Fibroblast of the aortic adventitia (primary cell): ENCODE measurements around the gene ZNF670. TPM values are rescaled to one million over a fixed set of nuclear protein-coding genes. Genes with fewer than 3 reads are reported as not detected.
"Not testable (repeated sequence)": the region's sequence is repeated elsewhere in the genome, so short reads cannot be mapped to it uniquely, and the experiment has no call there.

Experiments used
- DNase-seq: peaks from one replicate; pipeline ENCODE4 v3.0.0-alpha.2; 2010; ENCODE audit warnings: low read depth
- H3K4me3 ChIP-seq: 2 replicates; pipeline ENCODE4 v1.5.1; 2011; ENCODE audit warnings: low read depth, mild to moderate bottlenecking, control low read depth, low read length, moderate library complexity
- total RNA-seq: library from RNA; depleted of rRNA; stranded (reverse); fragments of >200 nt; gene quantifications from 2 replicates; pipeline ENCODE4 v1.2.3, GENCODE V29; 2012; ENCODE audit warnings: low replicate concordance
- TF ChIP-seq, protein P1 (sequence below): IDR thresholded peaks from 2 replicates; pipeline ENCODE4 v1.5.1; 2011; ENCODE audit warnings: mild to moderate bottlenecking, low read length, control low read depth, inconsistent platforms; ENCODE audit not compliant: insufficient read depth

Gene ZNF670
- 2.0 and 3.6 TPM in 2 replicates for total RNA-seq

DNA sequence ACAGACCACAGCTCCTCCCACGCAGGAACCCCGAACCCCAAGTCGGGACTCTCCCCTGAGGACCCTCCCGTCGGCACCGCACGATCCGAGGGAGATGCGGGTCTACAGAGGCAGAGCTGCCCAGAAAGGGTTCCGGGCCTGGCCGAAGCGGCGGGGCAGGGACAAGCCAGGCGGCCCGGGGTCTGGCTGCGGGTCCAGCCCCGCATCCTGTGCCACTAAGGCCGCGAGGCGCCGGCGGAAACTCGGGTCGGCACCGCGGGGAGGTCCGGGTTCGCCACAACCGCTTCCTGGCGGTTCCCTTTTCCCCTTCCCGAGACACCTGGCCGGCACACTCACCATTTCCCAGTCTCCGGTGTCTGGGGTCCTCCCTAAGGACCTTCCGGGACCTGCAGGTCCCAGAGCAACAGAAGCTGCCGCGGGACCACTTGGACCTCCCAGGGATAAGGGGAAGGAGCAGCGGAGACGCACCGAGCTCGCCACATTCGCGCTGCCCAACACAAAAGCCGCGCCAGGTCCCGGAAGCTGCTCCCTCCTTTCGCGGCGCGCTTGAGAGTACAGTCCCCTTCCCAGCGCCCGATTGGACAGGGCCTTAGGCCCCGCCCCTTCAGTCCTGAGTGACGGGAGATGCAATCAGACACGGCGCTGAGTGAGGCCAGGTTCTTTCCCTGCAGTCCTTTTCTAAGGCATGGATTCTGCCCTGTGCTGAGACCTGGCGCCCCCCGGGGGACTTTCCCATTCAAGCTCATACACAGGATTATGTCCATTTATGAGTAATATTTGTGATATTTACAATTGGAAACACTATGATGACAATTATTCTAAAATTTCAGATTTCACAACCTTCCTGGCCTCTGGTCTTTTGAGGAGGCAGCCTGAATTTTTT lies at the start of gene ZNF670:
Gene ZNF670, minus strand, starts transcription at position 554 of the 883 bp plus-strand sequence. Its CDS starts 215 bp downstream, at position 339.
- peak within 1 kb of the TSS; percentile 82 for H3K4me3 ChIP-seq
- TF ChIP-seq, protein P1, sequence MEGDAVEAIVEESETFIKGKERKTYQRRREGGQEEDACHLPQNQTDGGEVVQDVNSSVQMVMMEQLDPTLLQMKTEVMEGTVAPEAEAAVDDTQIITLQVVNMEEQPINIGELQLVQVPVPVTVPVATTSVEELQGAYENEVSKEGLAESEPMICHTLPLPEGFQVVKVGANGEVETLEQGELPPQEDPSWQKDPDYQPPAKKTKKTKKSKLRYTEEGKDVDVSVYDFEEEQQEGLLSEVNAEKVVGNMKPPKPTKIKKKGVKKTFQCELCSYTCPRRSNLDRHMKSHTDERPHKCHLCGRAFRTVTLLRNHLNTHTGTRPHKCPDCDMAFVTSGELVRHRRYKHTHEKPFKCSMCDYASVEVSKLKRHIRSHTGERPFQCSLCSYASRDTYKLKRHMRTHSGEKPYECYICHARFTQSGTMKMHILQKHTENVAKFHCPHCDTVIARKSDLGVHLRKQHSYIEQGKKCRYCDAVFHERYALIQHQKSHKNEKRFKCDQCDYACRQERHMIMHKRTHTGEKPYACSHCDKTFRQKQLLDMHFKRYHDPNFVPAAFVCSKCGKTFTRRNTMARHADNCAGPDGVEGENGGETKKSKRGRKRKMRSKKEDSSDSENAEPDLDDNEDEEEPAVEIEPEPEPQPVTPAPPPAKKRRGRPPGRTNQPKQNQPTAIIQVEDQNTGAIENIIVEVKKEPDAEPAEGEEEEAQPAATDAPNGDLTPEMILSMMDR, result no peak
- peak; percentile 89 for DNase-seq

DNA sequence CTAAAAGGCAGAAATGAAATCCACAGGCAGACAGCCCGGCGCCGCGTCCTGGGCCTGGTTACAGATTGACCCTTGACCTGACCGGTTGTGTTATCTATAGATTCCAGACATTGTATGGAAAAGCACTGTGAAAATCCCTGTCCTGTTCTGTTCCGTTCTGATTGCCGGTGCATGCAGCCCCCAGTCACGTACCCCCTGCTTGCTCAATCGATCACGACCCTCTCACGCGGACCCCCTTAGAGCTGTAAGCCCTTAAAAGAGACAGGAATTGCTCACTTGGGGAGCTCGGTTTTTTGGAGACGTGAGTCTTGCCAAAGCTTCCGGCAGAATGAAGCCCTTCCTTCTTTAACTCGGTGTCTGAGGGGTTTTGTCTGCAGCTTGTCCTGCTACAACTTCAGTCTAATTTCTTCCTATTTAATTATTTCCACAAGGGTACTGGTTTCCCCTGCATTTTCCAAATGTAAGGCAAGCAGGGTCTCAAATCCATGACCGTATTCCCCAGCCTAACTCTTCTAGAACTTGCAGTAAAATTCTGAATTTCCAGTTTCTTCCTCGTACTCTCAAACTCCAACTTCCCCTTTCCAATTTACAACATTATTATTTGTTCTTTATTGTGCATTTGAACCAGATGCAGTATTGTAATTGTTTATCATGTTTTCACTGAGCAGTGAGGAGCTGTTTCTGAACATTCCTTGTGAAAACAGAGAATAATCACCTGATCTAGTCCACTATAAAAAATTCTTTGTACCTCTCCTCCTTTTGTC lies 49.1 kb upstream of the ZNF670 start:
- H3K4me3 ChIP-seq, result peak overlapping the region; percentile 29
- not testable (repeated sequence) for DNase-seq

DNA sequence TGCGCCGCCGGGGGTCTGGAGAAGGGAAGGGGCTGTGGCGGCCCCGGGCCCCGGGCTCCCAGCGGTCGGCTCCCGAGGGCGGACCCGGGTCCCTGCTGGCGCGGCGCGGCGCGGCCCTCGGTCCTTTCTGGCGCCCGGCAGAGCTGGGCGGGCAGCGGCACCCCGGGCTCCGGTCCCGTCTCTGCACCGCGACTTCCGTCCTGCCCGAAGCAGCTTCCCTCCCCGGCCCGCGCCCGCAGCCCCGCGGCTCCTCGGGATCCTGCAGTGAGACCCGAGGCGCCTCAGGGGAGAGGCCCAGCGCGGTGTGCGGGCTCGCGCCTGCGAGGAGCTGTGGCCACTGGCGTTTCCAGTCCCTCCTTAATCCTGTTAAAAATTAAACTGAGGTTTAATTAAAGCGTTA lies 48.0 kb upstream of the ZNF670 start:
- not testable (repeated sequence) for H3K4me3 ChIP-seq, DNase-seq

DNA sequence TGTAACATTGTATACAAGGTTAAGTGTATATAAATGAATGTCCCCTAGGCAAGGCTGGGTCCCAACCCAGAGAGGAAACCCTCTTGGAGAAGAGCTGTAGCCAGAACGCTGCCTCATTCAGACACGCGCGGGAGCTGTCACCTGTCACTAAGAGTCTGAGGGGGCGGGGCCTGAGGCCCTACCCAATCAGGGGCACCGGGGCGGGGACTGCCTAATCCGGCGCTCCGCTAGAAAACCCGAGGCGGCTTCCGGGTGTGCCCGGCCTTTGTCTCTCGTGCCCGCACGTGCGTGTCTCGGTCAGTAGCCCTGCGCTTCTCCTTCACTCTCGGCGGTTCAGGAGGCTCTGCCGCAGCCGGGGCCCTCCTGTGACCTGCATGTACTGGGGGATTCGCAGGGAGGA lies 47.6 kb upstream of the ZNF670 start:
- not testable (repeated sequence) for H3K4me3 ChIP-seq, DNase-seq

DNA sequence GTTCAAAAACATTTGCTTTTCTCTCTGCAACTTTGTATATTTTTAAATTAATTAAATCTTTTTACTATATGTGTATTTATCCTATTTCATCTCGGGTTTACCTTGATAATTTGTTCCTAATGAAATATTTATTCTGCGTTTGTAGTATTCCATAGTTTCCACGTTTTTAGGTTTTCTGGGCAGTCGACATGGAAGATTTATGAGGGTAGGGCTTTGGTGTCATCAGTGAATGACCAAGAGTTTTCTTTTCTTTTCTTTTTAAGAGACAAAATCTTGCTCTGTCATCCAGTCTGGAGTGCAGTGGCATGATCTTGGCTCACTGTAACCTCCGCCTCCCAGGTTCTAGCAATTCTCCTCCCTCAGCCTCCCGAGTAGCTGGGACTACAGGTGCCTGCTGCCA lies 42.8 kb upstream of the ZNF670 start:
- TF ChIP-seq, protein P1, result no peak
- no peak overlapping the region for H3K4me3 ChIP-seq
- no peak for DNase-seq

GRCh38 chr1:247120408-247120668 lies 41.7 kb upstream of the ZNF670 start:
- H3K4me3 ChIP-seq, DNase-seq: not testable (repeated sequence)

DNA sequence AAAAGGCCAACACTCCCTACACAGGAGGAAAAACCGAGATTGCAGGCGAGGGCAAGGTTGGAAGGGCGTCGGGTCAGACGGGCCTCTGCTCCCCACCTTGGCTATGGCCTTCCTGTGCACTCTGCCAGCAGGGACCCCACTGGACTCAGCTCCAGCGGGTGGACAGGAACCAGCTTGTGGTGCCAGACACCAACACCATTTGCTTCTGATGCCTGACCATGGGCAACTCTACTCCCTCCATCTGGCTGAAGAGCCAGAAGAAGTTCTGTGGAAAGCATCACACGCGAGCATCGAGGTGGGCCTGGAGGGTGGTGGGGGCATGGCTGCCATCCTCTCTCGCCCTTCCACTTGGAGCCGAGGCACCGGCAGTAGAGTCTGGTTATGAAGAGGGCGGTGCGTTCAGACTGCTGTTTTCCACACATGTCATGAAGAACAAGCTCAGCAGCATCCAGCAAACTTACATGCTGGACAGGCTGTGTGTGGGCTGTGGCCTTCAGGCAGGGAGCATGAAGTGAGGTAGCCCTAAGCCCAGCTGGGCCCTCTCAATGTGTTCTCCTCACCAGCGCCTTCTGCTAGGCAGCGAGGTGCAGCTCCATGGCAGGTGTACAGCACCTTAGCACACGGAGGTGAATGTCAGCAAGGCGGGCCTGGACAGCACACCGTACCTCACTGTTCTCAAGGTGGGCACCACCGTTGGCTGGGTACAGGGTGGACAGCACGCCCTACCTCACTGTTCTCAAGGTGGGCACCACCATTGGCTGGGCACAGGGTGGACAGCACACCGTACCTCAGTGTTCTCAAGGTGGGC lies 41.2 kb upstream of the ZNF670 start:
- no peak overlapping the region for H3K4me3 ChIP-seq
- TF ChIP-seq, protein P1, result no peak
- DNase-seq, result no peak

DNA sequence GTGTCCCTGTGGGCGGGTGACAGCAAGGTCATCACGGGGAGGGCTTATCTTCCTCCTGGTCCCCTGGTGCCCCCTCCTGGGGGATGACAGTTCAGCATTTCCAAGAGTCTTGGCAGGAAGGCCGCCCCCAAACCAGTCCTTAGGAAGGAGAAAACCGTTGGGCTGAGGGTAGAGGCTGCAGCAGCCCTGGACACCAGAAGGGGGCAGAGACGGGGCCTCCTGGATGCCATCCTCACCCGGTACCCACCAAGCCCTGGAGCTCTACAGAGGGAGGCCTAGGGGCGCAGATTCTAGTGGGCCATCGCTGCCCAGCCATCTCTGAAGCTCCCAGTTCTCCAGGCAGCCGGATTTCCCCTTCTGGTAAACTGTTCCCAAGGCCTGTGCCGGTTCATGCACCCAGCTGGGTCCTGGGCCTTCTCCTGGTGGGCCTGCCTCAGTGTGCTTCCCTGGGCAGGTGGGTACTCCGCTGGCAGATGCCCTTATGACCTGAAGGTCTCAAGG lies 40.4 kb upstream of the ZNF670 start:
- no peak overlapping the region for H3K4me3 ChIP-seq
- TF ChIP-seq, protein P1, result no peak
- peak; percentile 18 for DNase-seq
